NCI-H446 treated with DMSO at 0.1 percent for 48 hours (cell line): ENCODE measurements around the gene LIN54.
A peak's percentile ranks its signal among the peaks of the same experiment; 100 is the strongest.
"Not testable (repeated sequence)": the region's sequence is repeated elsewhere in the genome, so short reads cannot be mapped to it uniquely, and the experiment has no call there.

ENCODE experiments used
- DNase-seq: peaks from one replicate; lab custom pipeline; 2025; lab: John Stamatoyannopoulos, UW

LIN54 gene

GRCh38 chr4:82939414-82939813, 71.2 kb downstream of the LIN54 start:
- no peak for DNase-seq

GRCh38 chr4:82934441-82934840, 76.2 kb downstream of the LIN54 start:
- DNase-seq, result no peak

- no peak for DNase-seq
Observed at GRCh38 chr4:82930848-82931755, 79.5 kb downstream of the LIN54 start.

- DNase-seq, result no peak
Observed at GRCh38 chr4:82921795-82922194, 88.8 kb downstream of the LIN54 start.

- DNase-seq, result no peak
Observed at GRCh38 chr4:82919386-82919785, 91.2 kb downstream of the LIN54 start.

GRCh38 chr4:82918091-82918490, 92.5 kb downstream of the LIN54 start:
- no peak for DNase-seq

- DNase-seq, result not testable (repeated sequence)
Observed at GRCh38 chr4:82913968-82914367, 96.7 kb downstream of the LIN54 start.

GRCh38 chr4:82913305-82913704, 97.3 kb downstream of the LIN54 start:
- no peak for DNase-seq

- no peak for DNase-seq
Observed at GRCh38 chr4:82909326-82909725, 101.3 kb downstream of the LIN54 start.

- no peak for DNase-seq
Observed at GRCh38 chr4:82906469-82906868, 104.2 kb downstream of the LIN54 start.

- no peak for DNase-seq
Observed at GRCh38 chr4:82905205-82905604, 105.4 kb downstream of the LIN54 start.

GRCh38 chr4:82903737-82904136, 106.9 kb downstream of the LIN54 start:
- DNase-seq, result no peak

GRCh38 chr4:82901183-82901718, 109.4 kb downstream of the LIN54 start:
- no peak for DNase-seq

- DNase-seq, result peak; percentile 98
Observed at GRCh38 chr4:82900411-82901182, 110.0 kb downstream of the LIN54 start, which contains the start of gene THAP9. Gene THAP9 (plus strand): TSS chr4:82900735. CDS start chr4:82900803, 68 bp downstream.

GRCh38 chr4:82900066-82900410, 110.6 kb downstream of the LIN54 start:
- no peak for DNase-seq

- no peak for DNase-seq
Observed at GRCh38 chr4:82899374-82900065, 111.1 kb downstream of the LIN54 start.

GRCh38 chr4:82898322-82899243, 112.0 kb downstream of the LIN54 start:
- DNase-seq, result no peak

- no peak for DNase-seq
Observed at GRCh38 chr4:82896755-82897154, 113.9 kb downstream of the LIN54 start.

GRCh38 chr4:82893942-82894341, 116.7 kb downstream of the LIN54 start:
- DNase-seq, result no peak

- no peak for DNase-seq
Observed at GRCh38 chr4:82892467-82892802, 118.2 kb downstream of the LIN54 start.
